Kidney epithelial cell (primary cell): ENCODE measurements around the gene MAGI1. TPM values are rescaled to one million over a fixed set of nuclear protein-coding genes. Genes with fewer than 3 reads are reported as not detected.

Source experiments
- DNase-seq: peaks from one replicate; pipeline ENCODE4 v3.0.0-alpha.2; 2010; ENCODE audit warnings: low read depth
- H3K27me3 ChIP-seq: 2 replicates; pipeline ENCODE4 v1.6.0; 2011; ENCODE audit warnings: low read length; ENCODE audit not compliant: control insufficient read depth, insufficient read depth
- H3K36me3 ChIP-seq: 2 replicates; pipeline ENCODE4 v1.5.1; 2011; ENCODE audit warnings: low read length; ENCODE audit not compliant: control insufficient read depth, insufficient read depth
- H3K4me3 ChIP-seq: 2 replicates; pipeline ENCODE4 v1.5.1; 2011; ENCODE audit warnings: low read depth, mild to moderate bottlenecking, control low read depth, low read length
- total RNA-seq: library from RNA; depleted of rRNA; stranded (reverse); fragments of >200 nt; gene quantifications from 2 replicates; pipeline ENCODE4 v1.2.3, GENCODE V29; 2015
- TF ChIP-seq, protein P1 (sequence below): IDR thresholded peaks from 2 replicates; pipeline ENCODE4 v1.5.1; 2011; ENCODE audit warnings: mild to moderate bottlenecking, moderate library complexity, low read length, control low read depth, inconsistent platforms; ENCODE audit not compliant: insufficient read depth, poor library complexity, severe bottlenecking

The MAGI1 gene
- total RNA-seq, 1 donor from 2014 or later: 15.8 TPM

GRCh38 chr3:65642883-65643282 is 395.8 kb downstream of the MAGI1 start:
- DNase-seq: no peak
- TF ChIP-seq, protein P1, sequence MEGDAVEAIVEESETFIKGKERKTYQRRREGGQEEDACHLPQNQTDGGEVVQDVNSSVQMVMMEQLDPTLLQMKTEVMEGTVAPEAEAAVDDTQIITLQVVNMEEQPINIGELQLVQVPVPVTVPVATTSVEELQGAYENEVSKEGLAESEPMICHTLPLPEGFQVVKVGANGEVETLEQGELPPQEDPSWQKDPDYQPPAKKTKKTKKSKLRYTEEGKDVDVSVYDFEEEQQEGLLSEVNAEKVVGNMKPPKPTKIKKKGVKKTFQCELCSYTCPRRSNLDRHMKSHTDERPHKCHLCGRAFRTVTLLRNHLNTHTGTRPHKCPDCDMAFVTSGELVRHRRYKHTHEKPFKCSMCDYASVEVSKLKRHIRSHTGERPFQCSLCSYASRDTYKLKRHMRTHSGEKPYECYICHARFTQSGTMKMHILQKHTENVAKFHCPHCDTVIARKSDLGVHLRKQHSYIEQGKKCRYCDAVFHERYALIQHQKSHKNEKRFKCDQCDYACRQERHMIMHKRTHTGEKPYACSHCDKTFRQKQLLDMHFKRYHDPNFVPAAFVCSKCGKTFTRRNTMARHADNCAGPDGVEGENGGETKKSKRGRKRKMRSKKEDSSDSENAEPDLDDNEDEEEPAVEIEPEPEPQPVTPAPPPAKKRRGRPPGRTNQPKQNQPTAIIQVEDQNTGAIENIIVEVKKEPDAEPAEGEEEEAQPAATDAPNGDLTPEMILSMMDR: no peak
- Histone ChIP-seq H3K4me3 (no peak overlapping the region), H3K27me3 (no peaks in the 10 kb centered on the region), H3K36me3 (no peaks in the 10 kb centered on the region)

DNA sequence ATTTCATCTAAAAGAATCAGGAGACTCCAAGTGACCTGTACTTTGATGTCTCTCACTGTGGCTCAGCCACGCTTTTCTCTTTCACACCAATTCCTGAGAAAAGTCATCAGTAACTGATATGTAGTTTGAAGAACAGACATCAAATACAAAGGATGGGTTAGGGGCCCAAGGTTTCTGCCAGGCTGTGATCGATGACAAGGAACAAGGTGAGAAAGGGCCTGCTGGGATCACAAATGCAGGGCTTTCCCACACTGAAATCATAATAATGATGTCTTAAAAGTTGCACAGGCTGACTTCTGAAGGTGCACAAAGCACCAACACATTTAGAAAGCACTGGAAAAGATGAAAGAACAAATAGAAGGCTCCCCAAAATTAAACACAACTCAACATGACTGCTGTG is 396.9 kb downstream of the MAGI1 start:
- no peak for DNase-seq
- TF ChIP-seq, protein P1: no peak
- no peaks in the 10 kb centered on the region for H3K27me3 ChIP-seq
- no peak overlapping the region for H3K4me3 ChIP-seq
- H3K36me3 ChIP-seq: no peaks in the 10 kb centered on the region

- TF ChIP-seq, protein P1: no peak
- DNase-seq: no peak
- Histone ChIP-seq H3K36me3 (no peaks in the 10 kb centered on the region), H3K27me3 (no peaks in the 10 kb centered on the region), H3K4me3 (no peak overlapping the region)
Measured at GRCh38 chr3:65641045-65641444, 397.7 kb downstream of the MAGI1 start.

- no peak for DNase-seq
- TF ChIP-seq, protein P1: no peak
- H3K36me3 ChIP-seq: no peaks in the 10 kb centered on the region
- no peak overlapping the region for H3K4me3 ChIP-seq
- no peaks in the 10 kb centered on the region for H3K27me3 ChIP-seq
Measured at GRCh38 chr3:65639444-65639843, 399.3 kb downstream of the MAGI1 start.

DNA sequence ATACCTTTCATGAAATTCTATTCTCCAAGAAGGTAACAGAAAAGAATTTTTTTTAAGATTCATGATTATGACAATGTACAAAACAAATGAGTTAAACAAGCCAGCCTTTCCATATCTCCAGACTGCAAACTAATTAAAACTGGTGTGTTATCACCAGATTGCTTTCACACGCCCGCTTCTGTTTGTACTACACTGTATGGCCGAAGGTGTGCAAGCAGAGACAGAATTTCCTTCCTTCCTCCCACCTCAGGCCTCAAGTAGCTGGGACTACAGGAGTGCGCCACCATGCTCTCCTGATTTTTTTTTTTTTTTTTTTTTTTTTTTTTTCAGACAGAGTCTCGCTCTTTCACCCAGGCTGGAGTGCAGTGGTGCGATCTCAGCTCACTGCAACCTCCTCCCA is 400.4 kb downstream of the MAGI1 start:
- Histone ChIP-seq H3K27me3 (no peaks in the 10 kb centered on the region), H3K4me3 (no peak overlapping the region), H3K36me3 (no peaks in the 10 kb centered on the region)
- TF ChIP-seq, protein P1: no peak
- no peak for DNase-seq

GRCh38 chr3:65636326-65636725 is 402.4 kb downstream of the MAGI1 start:
- Histone ChIP-seq H3K36me3 (no peaks in the 10 kb centered on the region), H3K4me3 (no peak overlapping the region), H3K27me3 (no peaks in the 10 kb centered on the region)
- DNase-seq: no peak
- TF ChIP-seq, protein P1: no peak
